Upper lobe of left lung (tissue), 4 donors: ENCODE results near the gene COMTD1.

Experiments used
- EP300 ChIP-seq, 4 donors: sonication (generic); formaldehyde crosslinking; IDR thresholded peaks; one replicate each; pipeline ENCODE4 v1.5.1; 2017; ENCODE audit warnings: antibody characterized with exemption in 4 of 4, control low read depth in 2 of 4
- POLR2A ChIP-seq, 4 donors: fragments of 450-650 bp; IDR thresholded peaks; one replicate each; pipeline ENCODE4 v1.5.1; 2016 to 2017; ENCODE audit warnings: antibody characterized with exemption in 4 of 4, mild to moderate bottlenecking in 2 of 4
- POLR2AphosphoS5 ChIP-seq, 2 donors: sonication (generic); formaldehyde crosslinking; IDR thresholded peaks; one replicate each; pipeline ENCODE4 v1.5.1; 2017; ENCODE audit warnings: antibody characterized with exemption in 2 of 2
- TF ChIP-seq, protein P1 (sequence below), 6 experiments: fragments of 450-650 bp in 4 of 6; fragments of 200-600 bp in 2 of 6; sonication (generic) in 2 of 6; IDR thresholded peaks; one replicate each; pipeline ENCODE4 v1.5.1; 2016 to 2019; ENCODE audit warnings: antibody characterized with exemption in 6 of 6

DNA sequence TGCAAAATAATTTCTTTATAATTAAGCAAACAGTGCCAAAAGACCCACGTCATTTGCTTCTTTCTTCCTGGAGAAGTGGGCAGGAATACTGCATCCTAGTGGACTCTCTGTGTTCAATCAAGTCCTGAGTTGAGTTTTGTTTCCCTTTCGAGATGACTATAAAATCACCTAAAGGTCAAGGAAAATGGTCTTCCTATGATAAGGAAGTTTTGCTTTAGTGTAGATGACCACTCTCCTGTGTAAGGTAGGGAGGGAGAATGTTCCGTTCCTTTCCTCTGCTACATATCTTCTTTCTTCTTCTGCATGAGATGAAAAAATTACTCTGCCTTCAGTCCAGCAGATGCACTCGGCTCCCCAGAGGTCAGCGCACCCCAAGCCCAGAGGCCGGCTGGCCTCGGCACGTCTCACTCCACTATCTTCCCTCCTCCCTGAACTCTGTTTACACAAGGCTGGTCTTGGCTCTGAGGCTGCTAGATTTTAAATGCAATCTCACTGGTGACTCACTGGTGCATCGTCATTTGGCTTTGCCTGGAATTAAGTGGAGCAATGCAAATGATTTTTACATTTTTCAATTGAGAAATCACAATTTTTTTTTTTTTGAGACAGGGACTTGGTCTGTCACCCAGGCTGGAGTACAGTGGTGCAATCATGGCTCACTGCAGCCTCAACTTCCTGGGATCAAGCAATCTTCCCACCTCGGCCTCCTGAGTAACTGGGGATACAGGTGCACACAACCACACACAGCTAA, 43.8 kb downstream of the COMTD1 start:
- TF ChIP-seq, protein P1, sequence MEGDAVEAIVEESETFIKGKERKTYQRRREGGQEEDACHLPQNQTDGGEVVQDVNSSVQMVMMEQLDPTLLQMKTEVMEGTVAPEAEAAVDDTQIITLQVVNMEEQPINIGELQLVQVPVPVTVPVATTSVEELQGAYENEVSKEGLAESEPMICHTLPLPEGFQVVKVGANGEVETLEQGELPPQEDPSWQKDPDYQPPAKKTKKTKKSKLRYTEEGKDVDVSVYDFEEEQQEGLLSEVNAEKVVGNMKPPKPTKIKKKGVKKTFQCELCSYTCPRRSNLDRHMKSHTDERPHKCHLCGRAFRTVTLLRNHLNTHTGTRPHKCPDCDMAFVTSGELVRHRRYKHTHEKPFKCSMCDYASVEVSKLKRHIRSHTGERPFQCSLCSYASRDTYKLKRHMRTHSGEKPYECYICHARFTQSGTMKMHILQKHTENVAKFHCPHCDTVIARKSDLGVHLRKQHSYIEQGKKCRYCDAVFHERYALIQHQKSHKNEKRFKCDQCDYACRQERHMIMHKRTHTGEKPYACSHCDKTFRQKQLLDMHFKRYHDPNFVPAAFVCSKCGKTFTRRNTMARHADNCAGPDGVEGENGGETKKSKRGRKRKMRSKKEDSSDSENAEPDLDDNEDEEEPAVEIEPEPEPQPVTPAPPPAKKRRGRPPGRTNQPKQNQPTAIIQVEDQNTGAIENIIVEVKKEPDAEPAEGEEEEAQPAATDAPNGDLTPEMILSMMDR (IDR thresholded peaks at IDR 0.05) = no peak
- TF ChIP-seq POLR2AphosphoS5 (IDR thresholded peaks at IDR 0.05) (peak; percentile 70 to 80), POLR2A (IDR thresholded peaks at IDR 0.05) (peak in 1 of 4 donors; percentile 21), EP300 (IDR thresholded peaks at IDR 0.05) (peak in 1 of 4 donors; percentile 38)
